HFF-Myc (cell line): ENCODE results near the gene ANTKMT.
A peak's percentile ranks its signal among the peaks of the same experiment; 100 is the strongest.
"Not testable (repeated sequence)": the region's sequence is repeated elsewhere in the genome, so short reads cannot be mapped to it uniquely, and the experiment has no call there.

ENCODE experiments used
- DNase-seq: peaks from one replicate; pipeline ENCODE4 v3.0.0-alpha.2; 2011; ENCODE audit warnings: low read depth; ENCODE audit errors: extremely low read depth
- H3K4me3 ChIP-seq: replicated peaks from 2 replicates; pipeline ENCODE4 v1.5.1; 2011; ENCODE audit warnings: low read depth, mild to moderate bottlenecking, control low read depth, low read length
- CTCF ChIP-seq: IDR thresholded peaks from 2 replicates; pipeline ENCODE4 v1.5.1; 2012; ENCODE audit warnings: mild to moderate bottlenecking, low read depth, low read length, control low read depth; ENCODE audit errors: missing control alignments

Gene ANTKMT

GRCh38 chr16:741986-742629 is 21.2 kb downstream of the ANTKMT start:
- H3K4me3 ChIP-seq = no peak overlapping the region
- no peak for DNase-seq
- TF ChIP-seq CTCF = no peak

GRCh38 chr16:742894-743293 is 21.9 kb downstream of the ANTKMT start:
- not testable (repeated sequence) for H3K4me3 ChIP-seq, DNase-seq

- DNase-seq = no peak
- no peak for TF ChIP-seq CTCF
- H3K4me3 ChIP-seq = no peak overlapping the region
Measured at GRCh38 chr16:743794-744500, 23.0 kb downstream of the ANTKMT start.

GRCh38 chr16:745739-746138 is 24.8 kb downstream of the ANTKMT start:
- H3K4me3 ChIP-seq = no peak overlapping the region
- peak; percentile 35 for TF ChIP-seq CTCF
- no peak for DNase-seq

- no peak for DNase-seq
- no peak for TF ChIP-seq CTCF
Measured at GRCh38 chr16:746637-747036, 25.7 kb downstream of the ANTKMT start.

GRCh38 chr16:747978-748746 is 27.2 kb downstream of the ANTKMT start:
- no peak overlapping the region for H3K4me3 ChIP-seq
- no peak for TF ChIP-seq CTCF
- no peak for DNase-seq

More at GRCh38 chr16:746637-747036, 25.7 kb downstream of the ANTKMT start:
- H3K4me3 ChIP-seq = no peak overlapping the region

GRCh38 chr16:749010-749409 is 28.1 kb downstream of the ANTKMT start:
- no peak for TF ChIP-seq CTCF
- H3K4me3 ChIP-seq = no peak overlapping the region
- DNase-seq = no peak
